NT2/D1 (cell line): ENCODE measurements around the gene IL15.

Source experiments
- SUZ12 ChIP-seq: IDR thresholded peaks from 2 replicates; pipeline ENCODE4 v1.6.1; 2011; ENCODE audit not compliant: insufficient read length, insufficient read depth; ENCODE audit errors: extremely low read depth
- YY1 ChIP-seq: IDR thresholded peaks from 2 replicates; pipeline ENCODE4 v1.6.1; 2011; ENCODE audit not compliant: insufficient read length, insufficient read depth
- ZNF274 ChIP-seq: IDR thresholded peaks from 2 replicates; pipeline ENCODE4 v1.6.1; 2011; ENCODE audit warnings: mild to moderate bottlenecking, low read depth, low read length

DNA sequence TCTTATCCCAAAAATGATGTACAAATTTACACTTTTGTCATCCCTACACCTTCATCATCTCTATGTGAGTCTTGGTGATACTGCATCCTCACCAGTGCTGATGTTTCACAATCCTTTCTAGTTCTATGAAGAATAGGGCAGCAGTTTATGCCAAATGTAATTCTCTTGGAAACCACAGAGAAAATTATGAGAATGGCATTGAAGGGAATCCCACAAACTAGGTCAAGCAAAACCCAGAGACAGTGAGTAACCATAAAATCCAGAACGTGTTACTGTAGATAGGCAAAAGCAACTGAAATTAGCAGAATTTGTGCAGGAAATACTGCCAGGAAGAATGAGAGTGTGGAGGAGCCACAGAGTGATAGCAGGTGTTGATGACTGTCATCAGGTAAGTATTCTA, 24.5 kb downstream of the IL15 start:
- TF ChIP-seq SUZ12 (no peak), ZNF274 (no peak), YY1 (no peak)
